Prostate gland (tissue), 2 donors: ENCODE data around the gene TRPM6.

Source experiments
- POLR2A ChIP-seq: fragments of 450-650 bp; IDR thresholded peaks from one replicate; pipeline ENCODE4 v1.6.1; 2016; ENCODE audit warnings: antibody characterized with exemption, mild to moderate bottlenecking
- POLR2AphosphoS5 ChIP-seq: sonication (generic); formaldehyde crosslinking; IDR thresholded peaks from one replicate; pipeline ENCODE4 v1.6.1; 2017; ENCODE audit warnings: antibody characterized with exemption
- TF ChIP-seq, protein P1 (sequence below), 4 experiments: fragments of 200-600 bp in 2 of 4; fragments of 450-650 bp in 2 of 4; sonication (generic) in 2 of 4; IDR thresholded peaks; 1 replicate in 3 of 4; 2 replicates in 1 of 4; pipeline ENCODE4 v1.5.1; 2016 to 2019; ENCODE audit warnings: antibody characterized with exemption in 4 of 4, mild to moderate bottlenecking in 2 of 4, moderate library complexity in 2 of 4

- TF ChIP-seq, protein P1, sequence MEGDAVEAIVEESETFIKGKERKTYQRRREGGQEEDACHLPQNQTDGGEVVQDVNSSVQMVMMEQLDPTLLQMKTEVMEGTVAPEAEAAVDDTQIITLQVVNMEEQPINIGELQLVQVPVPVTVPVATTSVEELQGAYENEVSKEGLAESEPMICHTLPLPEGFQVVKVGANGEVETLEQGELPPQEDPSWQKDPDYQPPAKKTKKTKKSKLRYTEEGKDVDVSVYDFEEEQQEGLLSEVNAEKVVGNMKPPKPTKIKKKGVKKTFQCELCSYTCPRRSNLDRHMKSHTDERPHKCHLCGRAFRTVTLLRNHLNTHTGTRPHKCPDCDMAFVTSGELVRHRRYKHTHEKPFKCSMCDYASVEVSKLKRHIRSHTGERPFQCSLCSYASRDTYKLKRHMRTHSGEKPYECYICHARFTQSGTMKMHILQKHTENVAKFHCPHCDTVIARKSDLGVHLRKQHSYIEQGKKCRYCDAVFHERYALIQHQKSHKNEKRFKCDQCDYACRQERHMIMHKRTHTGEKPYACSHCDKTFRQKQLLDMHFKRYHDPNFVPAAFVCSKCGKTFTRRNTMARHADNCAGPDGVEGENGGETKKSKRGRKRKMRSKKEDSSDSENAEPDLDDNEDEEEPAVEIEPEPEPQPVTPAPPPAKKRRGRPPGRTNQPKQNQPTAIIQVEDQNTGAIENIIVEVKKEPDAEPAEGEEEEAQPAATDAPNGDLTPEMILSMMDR (IDR thresholded peaks at IDR 0.05): no peak
- TF ChIP-seq POLR2A (no peak), POLR2AphosphoS5 (no peak)
These were observed 104.3 kb downstream of the TRPM6 start for GRCh38 chr9:74783408-74783807.
